GM12878 (cell line): ENCODE results near the gene CETP. TPM values are rescaled to one million over a fixed set of nuclear protein-coding genes. Genes with fewer than 3 reads are reported as not detected.
A peak's percentile ranks its signal among the peaks of the same experiment; 100 is the strongest.

Experiments
- CHD1 ChIP-seq: IDR thresholded peaks from 2 replicates; pipeline ENCODE4 v1.6.1; 2012; ENCODE audit warnings: low read depth, low read length, improper control_type of control experiment
- ESRRA ChIP-seq: IDR thresholded peaks from 2 replicates; pipeline ENCODE4 v1.6.1; 2012; ENCODE audit warnings: mild to moderate bottlenecking, low read length, improper control_type of control experiment
- LARP7 ChIP-seq: fragments of 450-650 bp; IDR thresholded peaks from 2 replicates; pipeline ENCODE4 v1.6.1; 2017; ENCODE audit warnings: mild to moderate bottlenecking
- PAX8 ChIP-seq: fragments of 450-650 bp; IDR thresholded peaks from 2 replicates; pipeline ENCODE4 v1.6.1; 2017; ENCODE audit warnings: mild to moderate bottlenecking, moderate library complexity
- RUNX3 ChIP-seq: IDR thresholded peaks from 2 replicates; pipeline ENCODE4 v1.6.1; 2012; ENCODE audit warnings: low read length, inconsistent platforms
- SMC3 ChIP-seq: IDR thresholded peaks from 2 replicates; pipeline ENCODE4 v1.6.1; 2011; ENCODE audit warnings: low read length, improper control_type of control experiment, borderline replicate concordance
- SRF ChIP-seq, 2 experiments: IDR thresholded peaks; 2 replicates each; pipeline ENCODE4 v1.6.1; 2011; ENCODE audit warnings: low read depth in 2 of 2, low read length in 2 of 2, mild to moderate bottlenecking in 1 of 2, moderate library complexity in 1 of 2
- TAF1 ChIP-seq: IDR thresholded peaks from 2 replicates; pipeline ENCODE4 v1.6.1; 2011; ENCODE audit warnings: mild to moderate bottlenecking, low read depth, low read length, borderline replicate concordance
- ZNF207 ChIP-seq: fragments of 450-650 bp; IDR thresholded peaks from 2 replicates; pipeline ENCODE4 v1.6.1; 2014; ENCODE audit warnings: antibody characterized with exemption, mild to moderate bottlenecking, borderline replicate concordance
- polyA plus RNA-seq, 11 experiments: library from polyadenylated mRNA; depleted of rRNA in 4 of 11; unstranded in 6 of 11; stranded (reverse) in 5 of 11; fragments of >200 nt; fragmentation: Nextera tagmentation in 4 of 11; fragmentation: Illumina TruSeq in 1 of 11; extraction: Ambion mirVana in 4 of 11; extraction: Trizol in 1 of 11; gene quantifications; 1 replicate in 1 of 11; 2 replicates in 10 of 11; pipeline versions ENCODE4 v1.2.1 to v1.2.3, GENCODE V29; 2011 to 2016; ENCODE audit warnings: inconsistent platforms in 2 of 11, missing spikeins in 2 of 11, low read depth in 1 of 11
- total RNA-seq, 4 experiments: library from RNA; depleted of rRNA in 3 of 4; stranded (reverse); fragments of >200 nt in 3 of 4; fragmentation: Illumina TruSeq in 1 of 4; extraction: Trizol in 1 of 4; gene quantifications; 2 replicates each; pipeline versions ENCODE4 v1.2.1 to v1.2.3, GENCODE V29; 2013 to 2021
- TF ChIP-seq, protein P1 (sequence below): fragments of 450-650 bp; IDR thresholded peaks from 2 replicates; pipeline ENCODE4 v1.6.1; 2016; ENCODE audit warnings: mild to moderate bottlenecking

CETP gene
- total and polyA plus RNA-seq, 10 of the 15 experiments (the other 5 are each of a cell fraction or from before 2014, with no cell fraction given), result 1.2 to 6.4 (median 2.1) TPM

GRCh38 chr16:56931892-56932720 lies 29.6 kb upstream of the CETP start, which contains the start of gene HERPUD1 (continued):
- TF ChIP-seq, protein P1, sequence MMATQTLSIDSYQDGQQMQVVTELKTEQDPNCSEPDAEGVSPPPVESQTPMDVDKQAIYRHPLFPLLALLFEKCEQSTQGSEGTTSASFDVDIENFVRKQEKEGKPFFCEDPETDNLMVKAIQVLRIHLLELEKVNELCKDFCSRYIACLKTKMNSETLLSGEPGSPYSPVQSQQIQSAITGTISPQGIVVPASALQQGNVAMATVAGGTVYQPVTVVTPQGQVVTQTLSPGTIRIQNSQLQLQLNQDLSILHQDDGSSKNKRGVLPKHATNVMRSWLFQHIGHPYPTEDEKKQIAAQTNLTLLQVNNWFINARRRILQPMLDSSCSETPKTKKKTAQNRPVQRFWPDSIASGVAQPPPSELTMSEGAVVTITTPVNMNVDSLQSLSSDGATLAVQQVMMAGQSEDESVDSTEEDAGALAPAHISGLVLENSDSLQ, result peak; percentile 97
- peak; percentile 79 to 93; a peak in 2 of 4 replicates for TF ChIP-seq SRF (IDR thresholded peaks at IDR 0.05; ENCODE audit: low read depth in 2 of 2, low read length in 2 of 2)
- no peak; the same call in 1 of the 2 replicates for TF ChIP-seq RUNX3
- TF ChIP-seq ESRRA, result no peak; the same call in 1 of the 2 replicates
- TF ChIP-seq LARP7, result peak; percentile 96
- TF ChIP-seq PAX8, result no peak
- peak; percentile 87 for TF ChIP-seq CHD1
- no peak for TF ChIP-seq SMC3
- TF ChIP-seq ZNF207, result peak; percentile 66
- peak; percentile 98 for TF ChIP-seq TAF1
